H1 (cell line): Measurements from ENCODE around the gene STAT1. TPM values are rescaled to one million over a fixed set of nuclear protein-coding genes. Genes with fewer than 3 reads are reported as not detected.

Source experiments
- CTCF ChIA-PET: fragments of 300-600 bp; sonication (Branson Sonifier 250); formaldehyde crosslinking; loops from one replicate; lab custom pipeline; 2021; ENCODE audit not compliant: partially characterized antibody; lab: Charles Lee
- POLR2A ChIA-PET: fragments of 300-600 bp; sonication (Branson Sonifier 250); formaldehyde crosslinking; loops from one replicate; lab custom pipeline; 2021; ENCODE audit warnings: inconsistent platforms; ENCODE audit not compliant: partially characterized antibody; lab: Charles Lee
- DNase-seq, 2 experiments: peaks; one replicate each; pipeline versions ENCODE4 v3.0.0 to v3.0.0-alpha.2; 2010 to 2022; ENCODE audit warnings: low spot score in 2 of 2, low read depth in 1 of 2, mixed read lengths in 1 of 2
- FAIRE-seq: peaks from 2 replicates; lab custom pipeline; 2011; peaks lifted over from hg19 to GRCh38; lab: Jason Lieb, UNC
- H2AFZ ChIP-seq: 2 replicates; pipeline ENCODE4 v1.8.1; 2012; ENCODE audit warnings: low read length, inconsistent platforms
- H2AK5ac ChIP-seq: 2 replicates; pipeline ENCODE4 v1.6.1; 2013; ENCODE audit warnings: low read depth, low read length
- H2BK120ac ChIP-seq: replicated peaks from 2 replicates; pipeline ENCODE3; 2013; ENCODE audit warnings: low read depth, low read length, inconsistent platforms
- H2BK12ac ChIP-seq: 2 replicates; pipeline ENCODE4 v1.6.1; 2013; ENCODE audit warnings: low read depth, low read length
- H2BK15ac ChIP-seq: 2 replicates; pipeline ENCODE4 v1.6.1; 2013; ENCODE audit warnings: low read length
- H2BK20ac ChIP-seq: 2 replicates; pipeline ENCODE4 v1.6.1; 2013; ENCODE audit warnings: low read length
- H2BK5ac ChIP-seq: 2 replicates; pipeline ENCODE4 v1.6.1; 2013; ENCODE audit warnings: low read depth, low read length
- H3K14ac ChIP-seq: 2 replicates; pipeline ENCODE4 v1.6.1; 2013; ENCODE audit warnings: inconsistent platforms; ENCODE audit not compliant: insufficient read length
- H3K18ac ChIP-seq: 2 replicates; pipeline ENCODE4 v1.6.1; 2013; ENCODE audit warnings: low read length; ENCODE audit errors: extremely low read depth
- H3K23ac ChIP-seq: 2 replicates; pipeline ENCODE4 v1.6.1; 2013; ENCODE audit warnings: inconsistent platforms; ENCODE audit not compliant: insufficient read length
- H3K23me2 ChIP-seq: 2 replicates; pipeline ENCODE4 v1.6.1; 2013; ENCODE audit warnings: low read depth, low read length
- H3K27ac ChIP-seq: 2 replicates; pipeline ENCODE4 v1.6.1; 2011; ENCODE audit warnings: low read depth, low read length, inconsistent platforms
- H3K27me3 ChIP-seq, 4 experiments: replicated peaks in 1 of 4; 1 replicate in 1 of 4; 2 replicates in 3 of 4; pipeline versions ENCODE4 v1.6.1 to v1.8.1; 2011 to 2013; ENCODE audit warnings: low read length in 3 of 4, mild to moderate bottlenecking in 3 of 4, inconsistent platforms in 2 of 4, mixed read lengths in 2 of 4, moderate library complexity in 1 of 4; ENCODE audit not compliant: control insufficient read depth in 3 of 4, insufficient read depth in 3 of 4; ENCODE audit errors: extremely low read depth in 1 of 4
- H3K36me3 ChIP-seq, 4 experiments: 2 replicates each; pipeline versions ENCODE4 v1.6.1 to v1.8.1; 2011 to 2013; ENCODE audit warnings: mild to moderate bottlenecking in 4 of 4, low read length in 3 of 4, moderate library complexity in 2 of 4, control low read depth in 1 of 4, inconsistent platforms in 1 of 4; ENCODE audit not compliant: insufficient read depth in 4 of 4, control insufficient read depth in 2 of 4
- H3K4ac ChIP-seq: replicated peaks from 2 replicates; pipeline ENCODE3; 2013; ENCODE audit warnings: low read length, low read depth, mixed read lengths, inconsistent platforms; ENCODE audit not compliant: insufficient read length
- H3K4me1 ChIP-seq, 4 experiments: replicated peaks in 1 of 4; 1 replicate in 1 of 4; 2 replicates in 3 of 4; pipeline versions ENCODE4 v1.6.1 to v1.8.1; 2011 to 2013; ENCODE audit warnings: low read length in 3 of 4, inconsistent platforms in 2 of 4, mixed read lengths in 1 of 4; ENCODE audit not compliant: insufficient read depth in 4 of 4, control insufficient read depth in 3 of 4
- H3K4me2 ChIP-seq, 2 experiments: 2 replicates each; pipeline versions ENCODE4 v1.6.1 to v1.8.1; 2011 to 2013; ENCODE audit warnings: low read depth in 2 of 2, low read length in 2 of 2, control low read depth in 1 of 2, inconsistent platforms in 1 of 2, mild to moderate bottlenecking in 1 of 2; ENCODE audit not compliant: insufficient read depth in 1 of 2
- H3K4me3 ChIP-seq, 4 experiments: fragments of 200-600, 300-600 bp in 1 of 4; sonication (generic), shearing (Covaris generic), sonication (Bioruptor Twin) in 1 of 4; 2 replicates each; pipeline versions ENCODE4 v1.5.1 to v1.8.1; 2011 to 2016; ENCODE audit warnings: low read length in 4 of 4, low read depth in 3 of 4, control low read depth in 2 of 4, inconsistent platforms in 2 of 4, mild to moderate bottlenecking in 2 of 4, mixed read lengths in 1 of 4, moderate library complexity in 1 of 4; ENCODE audit not compliant: insufficient read depth in 2 of 4; ENCODE audit errors: extremely low read depth in 1 of 4
- H3K56ac ChIP-seq: replicated peaks from 2 replicates; pipeline ENCODE3; 2013; ENCODE audit warnings: low read depth, mild to moderate bottlenecking, mixed read lengths, low read length, inconsistent platforms; ENCODE audit not compliant: insufficient read length
- H3K79me1 ChIP-seq: 2 replicates; pipeline ENCODE4 v1.6.1; 2013; ENCODE audit warnings: low read depth, low read length, control low read depth
- H3K79me2 ChIP-seq, 2 experiments: 2 replicates each; pipeline versions ENCODE4 v1.6.1 to v1.8.1; 2012 to 2013; ENCODE audit warnings: low read length in 2 of 2, mild to moderate bottlenecking in 2 of 2, inconsistent platforms in 1 of 2; ENCODE audit not compliant: insufficient read depth in 2 of 2, control insufficient read depth in 1 of 2
- H3K9ac ChIP-seq, 4 experiments: replicated peaks in 1 of 4; 1 replicate in 1 of 4; 2 replicates in 3 of 4; pipeline versions ENCODE4 v1.6.1 to v1.8.1; 2011 to 2013; ENCODE audit warnings: low read depth in 3 of 4, low read length in 3 of 4, control low read depth in 2 of 4, mild to moderate bottlenecking in 2 of 4, moderate library complexity in 2 of 4, inconsistent platforms in 1 of 4; ENCODE audit errors: extremely low read depth in 1 of 4
- H3K9me3 ChIP-seq, 2 experiments: 2 replicates each; pipeline versions ENCODE4 v1.6.1 to v1.8.1; 2012 to 2013; ENCODE audit warnings: mild to moderate bottlenecking in 2 of 2, moderate library complexity in 2 of 2, control low read depth in 1 of 2, inconsistent platforms in 1 of 2, low read depth in 1 of 2, low read length in 1 of 2, mixed read lengths in 1 of 2; ENCODE audit not compliant: insufficient read depth in 2 of 2
- H4K20me1 ChIP-seq, 2 experiments: replicated peaks in 1 of 2; 2 replicates each; pipeline versions ENCODE3 to v1.8.1; 2011 to 2013; ENCODE audit warnings: inconsistent platforms in 2 of 2, low read length in 2 of 2, mild to moderate bottlenecking in 1 of 2; ENCODE audit not compliant: insufficient read depth in 2 of 2, control insufficient read depth in 1 of 2
- H4K5ac ChIP-seq: 2 replicates; pipeline ENCODE4 v1.6.1; 2013; ENCODE audit warnings: low read length, low read depth, mixed read lengths, inconsistent platforms; ENCODE audit not compliant: insufficient read length
- H4K8ac ChIP-seq: 2 replicates; pipeline ENCODE4 v1.8.0; 2013; ENCODE audit warnings: mild to moderate bottlenecking, moderate library complexity, low read length, inconsistent platforms; ENCODE audit not compliant: insufficient read depth; ENCODE audit errors: extremely low read depth
- H4K91ac ChIP-seq: replicated peaks from 2 replicates; pipeline ENCODE3; 2013; ENCODE audit warnings: low read length, mixed read lengths, inconsistent platforms; ENCODE audit not compliant: insufficient read length
- CHD2 ChIP-seq: IDR thresholded peaks from 2 replicates; pipeline ENCODE4 v1.6.1; 2012; ENCODE audit warnings: low read length, improper control_type of control experiment
- E2F6 ChIP-seq: IDR thresholded peaks from 2 replicates; pipeline ENCODE4 v1.6.1; 2012; ENCODE audit warnings: inconsistent platforms
- GTF2F1 ChIP-seq: IDR thresholded peaks from 2 replicates; pipeline ENCODE4 v1.6.1; 2012; ENCODE audit warnings: low read depth, low read length, improper control_type of control experiment, borderline replicate concordance
- HDAC6 ChIP-seq: IDR thresholded peaks from one replicate; pipeline ENCODE4 v1.7.1; 2012; ENCODE audit warnings: low read depth, mild to moderate bottlenecking, inconsistent platforms, low read length, moderate library complexity
- KDM4A ChIP-seq: IDR thresholded peaks from one replicate; pipeline ENCODE4 v1.7.1; 2012; ENCODE audit warnings: low read depth, mild to moderate bottlenecking, moderate library complexity, low read length, inconsistent platforms; ENCODE audit not compliant: severe bottlenecking
- SUZ12 ChIP-seq: fragments of 200-600 bp; sonication (generic); IDR thresholded peaks from 2 replicates; pipeline ENCODE4 v1.6.1; 2012; ENCODE audit warnings: mild to moderate bottlenecking, inconsistent platforms, low read length, moderate library complexity, mixed read lengths
- TAF7 ChIP-seq: optimal IDR thresholded peaks from 2 replicates; pipeline ENCODE3; 2011; ENCODE audit warnings: low read depth, mild to moderate bottlenecking, inconsistent platforms, low read length, moderate library complexity, borderline replicate concordance
- TEAD4 ChIP-seq: IDR thresholded peaks from 2 replicates; pipeline ENCODE4 v1.6.1; 2012; ENCODE audit warnings: low read depth, low read length, inconsistent platforms, mixed read lengths
- whole genome bisulfite sequencing, 2 experiments: shearing (Covaris generic) in 1 of 2; methylation state at CpG; one replicate each; pipeline versions ENCODE4 v1.1.6 to v1.1.7; 2013 to 2015; ENCODE audit warnings: low lambda C conversion rate in 2 of 2, mixed read lengths in 2 of 2, inconsistent platforms in 1 of 2, low coverage in 1 of 2, missing lambda C conversion rate in 1 of 2; ENCODE audit not compliant: insufficient replicate concordance in 2 of 2, insufficient coverage in 1 of 2, insufficient read length in 1 of 2; ENCODE audit errors: extremely low coverage in 1 of 2, missing lambda C conversion rate in 1 of 2; 5-methylcytosine and 5-hydroxymethylcytosine counted together
- polyA plus RNA-seq, 7 experiments: library from polyadenylated mRNA; depleted of rRNA in 3 of 7; stranded (reverse) in 5 of 7; unstranded in 2 of 7; fragments of >200 nt in 5 of 7; fragments of 200-250 nt in 2 of 7; gene quantifications; 1 replicate in 5 of 7; 2 replicates in 1 of 7; 4 replicates in 1 of 7; pipeline versions ENCODE4 v1.2.1 to v1.2.3, GENCODE V29; 2011 to 2013; ENCODE audit warnings: missing spikeins in 2 of 7, mixed read lengths in 2 of 7
- total RNA-seq: library from RNA; stranded (reverse); fragmentation: NEBNext Ultra II Directional; extraction: Animal tissue kit (Norgen Biotek cat#: 25700); gene quantifications from 2 replicates; pipeline ENCODE4 v1.2.1, GENCODE V29; 2021
- TF ChIP-seq, protein P1 (sequence below): IDR thresholded peaks from 2 replicates; pipeline ENCODE4 v1.6.1; 2012; ENCODE audit warnings: inconsistent platforms

STAT1 gene
- total and polyA plus RNA-seq, 2 of the 8 experiments (the other 6 are each of a cell fraction or from before 2014, with no cell fraction given), result 20.3 to 43.0 TPM

DNA sequence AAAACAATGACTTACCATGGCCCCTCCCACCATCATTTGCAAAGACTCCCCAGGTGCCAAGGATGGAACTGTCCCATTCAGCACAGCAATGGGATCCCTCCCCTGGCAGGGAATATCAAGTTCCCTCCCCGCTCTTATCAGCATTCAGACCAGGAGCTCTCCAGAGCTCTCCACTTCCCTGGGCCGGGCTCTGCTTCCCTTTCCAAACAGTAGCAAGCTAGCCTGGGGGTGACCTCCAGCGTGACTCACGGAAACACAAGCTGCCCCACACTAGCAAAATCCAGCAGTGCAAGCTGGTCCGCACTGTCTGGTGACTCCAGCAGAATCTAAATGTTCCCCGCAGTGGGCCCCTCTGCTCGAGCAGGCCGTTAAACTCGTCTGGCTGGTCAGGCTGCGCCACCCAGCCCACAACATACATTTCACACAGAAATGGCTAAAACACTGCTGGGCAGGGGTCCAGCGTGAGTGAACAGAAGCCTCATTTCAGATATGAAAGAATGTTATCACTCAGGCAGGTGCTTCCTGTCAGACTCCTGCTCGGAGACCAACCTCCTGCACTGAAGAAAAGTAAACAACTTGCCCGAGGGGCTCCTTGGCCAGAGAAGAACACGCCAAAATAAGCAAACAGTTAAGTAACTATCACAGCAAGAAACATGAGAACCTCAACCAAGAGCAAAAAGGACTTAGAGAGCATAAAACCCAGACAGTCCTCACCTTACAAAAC, 33.9 kb downstream of the STAT1 start:
- no peaks in the 10 kb centered on the region for H3K23me2 ChIP-seq
- H3K4me3 ChIP-seq, result no peak overlapping the region
- no peaks in the 10 kb centered on the region for H3K27me3 ChIP-seq
- no peak overlapping the region for H2BK20ac ChIP-seq
- TF ChIP-seq HDAC6, result no peak
- no peak for TF ChIP-seq KDM4A
- no peak for TF ChIP-seq TAF7
- TF ChIP-seq TEAD4, result no peak
- no peak for TF ChIP-seq E2F6
- TF ChIP-seq GTF2F1, result no peak
- TF ChIP-seq CHD2, result no peak
- no peak for TF ChIP-seq SUZ12
- TF ChIP-seq, protein P1, sequence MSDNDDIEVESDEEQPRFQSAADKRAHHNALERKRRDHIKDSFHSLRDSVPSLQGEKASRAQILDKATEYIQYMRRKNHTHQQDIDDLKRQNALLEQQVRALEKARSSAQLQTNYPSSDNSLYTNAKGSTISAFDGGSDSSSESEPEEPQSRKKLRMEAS, result no peak
- no peak for FAIRE-seq
- H2AFZ ChIP-seq, result no peak overlapping the region
- no peak overlapping the region for H3K9ac ChIP-seq
- H3K18ac ChIP-seq, result no peak overlapping the region
- peak overlapping the region; percentile 59; the same call in 1 of the 2 replicates for H4K8ac ChIP-seq
- H2BK120ac ChIP-seq, result no peak overlapping the region
- WGBS, 2 experiments, result 96% methylated on average over 14 of the region's 14 CpGs; no CpG with 5 or more reads in 1 of the 2 experiments
- no peak overlapping the region for H2BK15ac ChIP-seq
- H2BK5ac ChIP-seq, result no peak overlapping the region
- H3K79me2 ChIP-seq, result no peaks in the 10 kb centered on the region
- H4K20me1 ChIP-seq, result peaks cover 0 to 1% of the 10 kb centered on the region in 2 experiments
- no peak overlapping the region for H3K27ac ChIP-seq
- H4K5ac ChIP-seq, result no peak overlapping the region
- H2AK5ac ChIP-seq, result no peak overlapping the region
- H3K4ac ChIP-seq, result no peak overlapping the region
- ChIA-PET CTCF (interaction anchor here (0.7 kb wide), 1 partner anchor 427 kb away, joined by 4 read pairs; no protein-coding TSS in a partner anchor), POLR2A (interaction anchor here (1.2 kb wide), 1 partner anchor 196 kb away, joined by 3 read pairs; no protein-coding TSS in a partner anchor)
- H3K4me2 ChIP-seq, result no peak overlapping the region
- peaks cover 23 to 83% (median 69%) of the 10 kb centered on the region in 4 experiments for H3K36me3 ChIP-seq
- H3K9me3 ChIP-seq, result no peaks in the 10 kb centered on the region
- DNase-seq, result no peak
- H2BK12ac ChIP-seq, result no peak overlapping the region
- no peak overlapping the region for H3K14ac ChIP-seq
- no peak overlapping the region for H3K56ac ChIP-seq
- no peak overlapping the region for H4K91ac ChIP-seq
- H3K23ac ChIP-seq, result no peak overlapping the region
- H3K4me1 ChIP-seq, result no peaks in the 10 kb centered on the region
- no peaks in the 10 kb centered on the region for H3K79me1 ChIP-seq
